AG04450 (cell line): ENCODE data around the gene SIN3B. TPM values are rescaled to one million over a fixed set of nuclear protein-coding genes. Genes with fewer than 3 reads are reported as not detected.

ENCODE experiments used
- CTCF ChIA-PET: fragments of 300-600, 350-600 bp; formaldehyde crosslinking; extraction: SDS; loops from one replicate; lab custom pipeline; 2022; ENCODE audit warnings: antibody characterized with exemption, inconsistent platforms; lab: Charles Lee
- POLR2A ChIA-PET: fragments of 350-600 bp; formaldehyde crosslinking; extraction: SDS; loops from one replicate; lab custom pipeline; 2021; ENCODE audit warnings: antibody characterized with exemption, inconsistent platforms; lab: Yijun Ruan, JAX
- DNase-seq: peaks from one replicate; pipeline ENCODE4 v3.0.0-alpha.2; 2011; ENCODE audit warnings: low read depth, low spot score
- H3K27ac ChIP-seq: one replicate; pipeline ENCODE4 v1.5.1; 2012; ENCODE audit warnings: low read depth, low read length, control low read depth
- H3K27me3 ChIP-seq: one replicate; pipeline ENCODE4 v1.6.0; 2012; ENCODE audit warnings: low read length; ENCODE audit not compliant: control insufficient read depth, insufficient read depth
- H3K4me3 ChIP-seq: 2 replicates; pipeline ENCODE4 v1.5.1; 2011; ENCODE audit warnings: mild to moderate bottlenecking, low read depth, low read length, control low read depth
- H3K9me3 ChIP-seq: 2 replicates; pipeline ENCODE4 v1.5.1; 2012; ENCODE audit warnings: low read length; ENCODE audit not compliant: control insufficient read depth, insufficient read depth
- CTCF ChIP-seq: IDR thresholded peaks from 2 replicates; pipeline ENCODE4 v1.5.1; 2011; ENCODE audit warnings: low read depth, low read length, control low read depth, inconsistent platforms
- polyA plus RNA-seq: library from polyadenylated mRNA; depleted of rRNA; stranded (reverse); fragments of >200 nt; gene quantifications from 2 replicates; pipeline ENCODE4 v1.2.3, GENCODE V29; 2011

The SIN3B gene
- polyA plus RNA-seq, 1 experiment = 18.8 TPM

GRCh38 chr19:16887353-16888265, 58.4 kb downstream of the SIN3B start:
- TF ChIP-seq CTCF = no peak
- Histone ChIP-seq H3K27ac (no peak overlapping the region), H3K9me3 (peaks cover 10% of the 10 kb centered on the region), H3K4me3 (no peak overlapping the region), H3K27me3 (no peaks in the 10 kb centered on the region)
- ChIA-PET CTCF (no interaction called here), POLR2A (interaction anchor here (0.6 kb wide), 1 partner anchor 38 kb away, joined by 4 read pairs; no protein-coding TSS in a partner anchor)
- DNase-seq = no peak

GRCh38 chr19:16888629-16889365, 59.6 kb downstream of the SIN3B start, which contains the start of gene F2RL3:
TSS of gene F2RL3 (plus strand) at chr19:16888999. CDS start at chr19:16889190, 191 bp downstream.
- Histone ChIP-seq H3K9me3 (no peaks in the 10 kb centered on the region; the same call in 1 of the 2 replicates), H3K4me3 (no peak within 1 kb of the TSS), H3K27ac (no peak within 1 kb of the TSS), H3K27me3 (peaks cover 2% of the 10 kb centered on the region)
- ChIA-PET POLR2A (interaction anchor here (0.6 kb wide), 1 partner anchor 1193 kb away, joined by 4 read pairs; no protein-coding TSS in a partner anchor), CTCF (no interaction called here)
- DNase-seq = no peak
- TF ChIP-seq CTCF = no peak

- H3K27ac ChIP-seq = no peak overlapping the region
- ChIA-PET CTCF (no interaction called here), POLR2A (interaction anchor here (0.6 kb wide), 1 partner anchor 1192 kb away, joined by 4 read pairs; no protein-coding TSS in a partner anchor)
- TF ChIP-seq CTCF = no peak
- H3K9me3 ChIP-seq = no peaks in the 10 kb centered on the region; the same call in 1 of the 2 replicates
- DNase-seq = no peak
- H3K4me3 ChIP-seq = no peak overlapping the region
- peaks cover 2% of the 10 kb centered on the region for H3K27me3 ChIP-seq
Observed at GRCh38 chr19:16889366-16889882, 60.2 kb downstream of the SIN3B start.

GRCh38 chr19:16889883-16890460, 60.8 kb downstream of the SIN3B start:
- no peak overlapping the region for H3K27ac ChIP-seq
- no peak for DNase-seq
- no peaks in the 10 kb centered on the region; the same call in 1 of the 2 replicates for H3K9me3 ChIP-seq
- ChIA-PET POLR2A (no interaction called here), CTCF (no interaction called here)
- TF ChIP-seq CTCF = no peak
- no peak overlapping the region for H3K4me3 ChIP-seq
- H3K27me3 ChIP-seq = peaks cover 2% of the 10 kb centered on the region
